Measurements from ENCODE around the gene GBP1.

GBP1 gene

GRCh38 chr1:89008511-89008910 is 56.5 kb downstream of the GBP1 start:
- no peak for DNase-seq (ENCODE audit: low spot score)

DNA sequence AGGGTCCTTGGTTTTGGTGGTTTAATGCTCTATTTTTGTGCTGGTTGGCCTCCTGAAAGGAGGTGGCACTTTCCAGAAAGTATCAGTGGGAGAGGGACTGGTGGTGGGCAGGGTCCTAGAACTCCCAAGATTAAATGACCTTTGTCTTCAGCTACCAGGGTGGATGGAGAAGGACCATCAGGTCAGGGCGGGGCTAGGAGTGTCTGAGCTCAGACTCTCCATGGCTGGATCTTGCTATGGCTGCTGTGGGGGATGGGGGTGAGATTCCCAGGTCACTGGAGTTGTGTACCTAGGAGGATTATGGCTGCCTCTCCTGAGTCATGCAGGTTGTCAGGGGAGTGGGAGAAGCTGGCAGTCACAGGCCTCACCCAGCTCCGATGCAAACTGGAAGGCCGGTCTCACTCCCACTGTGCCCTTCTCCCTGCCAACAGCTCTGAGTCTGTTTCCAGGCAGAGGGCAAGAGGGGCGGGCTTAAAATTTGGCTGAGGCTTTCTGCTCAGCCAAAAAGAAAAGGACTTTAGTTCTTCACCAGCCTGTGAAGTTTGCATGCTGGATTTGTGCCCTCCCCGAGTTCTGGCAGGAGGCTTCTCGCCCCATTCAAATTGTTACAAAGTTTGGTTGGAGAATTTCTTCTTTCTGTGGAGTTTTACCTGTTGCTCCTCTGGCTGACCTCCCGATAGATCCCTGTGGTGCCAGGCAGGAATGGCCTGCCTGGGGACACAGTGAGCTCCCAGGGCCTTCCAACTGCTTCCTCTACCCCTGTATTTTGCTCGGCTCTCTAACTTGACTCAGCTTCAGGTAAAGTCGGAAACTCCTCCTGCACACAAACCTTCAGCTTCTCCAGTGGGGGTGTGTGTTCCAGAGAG is 59.5 kb downstream of the GBP1 start:
- peak; percentile 40 for DNase-seq (ENCODE audit: low spot score)

All from putamen (tissue), 1 donor.